ENCODE measurements around the gene TMEM108. TPM values are rescaled to one million over a fixed set of nuclear protein-coding genes. Genes with fewer than 3 reads are reported as not detected.

TMEM108 gene
- polyA plus RNA-seq, 1 of the 3 experiments (the other 2 are of a cell fraction): 8.6 TPM

DNA sequence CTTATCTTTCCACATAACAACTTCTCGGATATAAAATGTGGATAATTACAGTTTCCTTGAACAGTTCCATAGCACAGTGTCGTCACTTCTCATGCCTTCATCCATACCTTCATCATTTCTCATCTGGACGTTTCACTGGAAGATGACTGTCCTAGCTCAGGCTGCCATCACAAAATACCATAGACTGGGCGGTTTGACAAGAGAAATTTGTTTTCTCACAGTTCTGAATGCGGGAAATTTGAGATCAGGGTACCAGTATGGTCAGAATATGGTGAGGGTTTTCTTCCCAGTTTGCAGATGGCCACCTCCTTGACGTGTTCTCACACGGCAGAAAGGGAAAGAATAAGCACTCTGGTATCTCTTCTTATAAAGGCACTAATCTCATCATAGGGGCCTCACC lies 42.8 kb downstream of the TMEM108 start:
- Histone ChIP-seq H3K36me3 (replicated peaks in 1 of 2; ENCODE audit: control insufficient read depth in 1 of 2, insufficient read depth in 2 of 2, low read length in 1 of 2) (no peaks in the 10 kb centered on the region), H3K4me3 (ENCODE audit: low read depth in 2 of 2, low read length in 1 of 2) (no peak overlapping the region), H3K9ac (no peak overlapping the region), H3K4me2 (no peak overlapping the region), H3K27me3 (ENCODE audit: insufficient read depth) (no peaks in the 10 kb centered on the region), H3K4me1 (ENCODE audit: control insufficient read depth in 1 of 2, insufficient read depth in 2 of 2, low read depth in 1 of 2, low read length in 1 of 2) (peaks cover 0 to 8% of the 10 kb centered on the region in 2 experiments; a peak in 2 of 4 replicates), H3K79me2 (ENCODE audit: insufficient read depth) (no peaks in the 10 kb centered on the region), H3F3A (replicated peaks; ENCODE audit: insufficient read depth) (no peaks in the 10 kb centered on the region), H3K9me2 (no peaks in the 10 kb centered on the region), H2AFZ (ENCODE audit: low read depth) (no peak overlapping the region), H3K27ac (ENCODE audit: low read depth in 2 of 2, low read length in 1 of 2) (no peak overlapping the region), H4K20me1 (ENCODE audit: insufficient read depth) (no peaks in the 10 kb centered on the region), H3K9me3 (no peaks in the 10 kb centered on the region)
- ChIA-PET CTCF (no interaction called here), POLR2A (no interaction called here)
- no peak for TF ChIP-seq NRF1 (IDR thresholded peaks at IDR 0.05; ENCODE audit: low read depth, low read length)
- TF ChIP-seq, protein P1, sequence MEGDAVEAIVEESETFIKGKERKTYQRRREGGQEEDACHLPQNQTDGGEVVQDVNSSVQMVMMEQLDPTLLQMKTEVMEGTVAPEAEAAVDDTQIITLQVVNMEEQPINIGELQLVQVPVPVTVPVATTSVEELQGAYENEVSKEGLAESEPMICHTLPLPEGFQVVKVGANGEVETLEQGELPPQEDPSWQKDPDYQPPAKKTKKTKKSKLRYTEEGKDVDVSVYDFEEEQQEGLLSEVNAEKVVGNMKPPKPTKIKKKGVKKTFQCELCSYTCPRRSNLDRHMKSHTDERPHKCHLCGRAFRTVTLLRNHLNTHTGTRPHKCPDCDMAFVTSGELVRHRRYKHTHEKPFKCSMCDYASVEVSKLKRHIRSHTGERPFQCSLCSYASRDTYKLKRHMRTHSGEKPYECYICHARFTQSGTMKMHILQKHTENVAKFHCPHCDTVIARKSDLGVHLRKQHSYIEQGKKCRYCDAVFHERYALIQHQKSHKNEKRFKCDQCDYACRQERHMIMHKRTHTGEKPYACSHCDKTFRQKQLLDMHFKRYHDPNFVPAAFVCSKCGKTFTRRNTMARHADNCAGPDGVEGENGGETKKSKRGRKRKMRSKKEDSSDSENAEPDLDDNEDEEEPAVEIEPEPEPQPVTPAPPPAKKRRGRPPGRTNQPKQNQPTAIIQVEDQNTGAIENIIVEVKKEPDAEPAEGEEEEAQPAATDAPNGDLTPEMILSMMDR (IDR thresholded peaks at IDR 0.05): no peak
- no peak for TF ChIP-seq MXI1 (IDR thresholded peaks at IDR 0.05; ENCODE audit: low read depth, low read length)
- TF ChIP-seq, protein P2, sequence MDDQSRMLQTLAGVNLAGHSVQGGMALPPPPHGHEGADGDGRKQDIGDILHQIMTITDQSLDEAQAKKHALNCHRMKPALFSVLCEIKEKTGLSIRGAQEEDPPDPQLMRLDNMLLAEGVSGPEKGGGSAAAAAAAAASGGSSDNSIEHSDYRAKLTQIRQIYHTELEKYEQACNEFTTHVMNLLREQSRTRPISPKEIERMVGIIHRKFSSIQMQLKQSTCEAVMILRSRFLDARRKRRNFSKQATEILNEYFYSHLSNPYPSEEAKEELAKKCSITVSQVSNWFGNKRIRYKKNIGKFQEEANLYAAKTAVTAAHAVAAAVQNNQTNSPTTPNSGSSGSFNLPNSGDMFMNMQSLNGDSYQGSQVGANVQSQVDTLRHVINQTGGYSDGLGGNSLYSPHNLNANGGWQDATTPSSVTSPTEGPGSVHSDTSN (IDR thresholded peaks at IDR 0.05): no peak
- TF ChIP-seq, protein P3, sequence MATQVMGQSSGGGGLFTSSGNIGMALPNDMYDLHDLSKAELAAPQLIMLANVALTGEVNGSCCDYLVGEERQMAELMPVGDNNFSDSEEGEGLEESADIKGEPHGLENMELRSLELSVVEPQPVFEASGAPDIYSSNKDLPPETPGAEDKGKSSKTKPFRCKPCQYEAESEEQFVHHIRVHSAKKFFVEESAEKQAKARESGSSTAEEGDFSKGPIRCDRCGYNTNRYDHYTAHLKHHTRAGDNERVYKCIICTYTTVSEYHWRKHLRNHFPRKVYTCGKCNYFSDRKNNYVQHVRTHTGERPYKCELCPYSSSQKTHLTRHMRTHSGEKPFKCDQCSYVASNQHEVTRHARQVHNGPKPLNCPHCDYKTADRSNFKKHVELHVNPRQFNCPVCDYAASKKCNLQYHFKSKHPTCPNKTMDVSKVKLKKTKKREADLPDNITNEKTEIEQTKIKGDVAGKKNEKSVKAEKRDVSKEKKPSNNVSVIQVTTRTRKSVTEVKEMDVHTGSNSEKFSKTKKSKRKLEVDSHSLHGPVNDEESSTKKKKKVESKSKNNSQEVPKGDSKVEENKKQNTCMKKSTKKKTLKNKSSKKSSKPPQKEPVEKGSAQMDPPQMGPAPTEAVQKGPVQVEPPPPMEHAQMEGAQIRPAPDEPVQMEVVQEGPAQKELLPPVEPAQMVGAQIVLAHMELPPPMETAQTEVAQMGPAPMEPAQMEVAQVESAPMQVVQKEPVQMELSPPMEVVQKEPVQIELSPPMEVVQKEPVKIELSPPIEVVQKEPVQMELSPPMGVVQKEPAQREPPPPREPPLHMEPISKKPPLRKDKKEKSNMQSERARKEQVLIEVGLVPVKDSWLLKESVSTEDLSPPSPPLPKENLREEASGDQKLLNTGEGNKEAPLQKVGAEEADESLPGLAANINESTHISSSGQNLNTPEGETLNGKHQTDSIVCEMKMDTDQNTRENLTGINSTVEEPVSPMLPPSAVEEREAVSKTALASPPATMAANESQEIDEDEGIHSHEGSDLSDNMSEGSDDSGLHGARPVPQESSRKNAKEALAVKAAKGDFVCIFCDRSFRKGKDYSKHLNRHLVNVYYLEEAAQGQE (IDR thresholded peaks at IDR 0.05; ENCODE audit: low read depth, low read length): no peak
- no peak for TF ChIP-seq RAD21 (IDR thresholded peaks at IDR 0.05; ENCODE audit: low read length)
- no peak for TF ChIP-seq JUND (IDR thresholded peaks at IDR 0.05)
- no peak for TF ChIP-seq MEF2A (IDR thresholded peaks at IDR 0.05; ENCODE audit: borderline replicate concordance, low read depth)
- no peak for TF ChIP-seq TEAD4 (IDR thresholded peaks at IDR 0.05; ENCODE audit: borderline replicate concordance, insufficient read depth)
- TF ChIP-seq FOSL2 (IDR thresholded peaks at IDR 0.05; ENCODE audit: borderline replicate concordance, low read depth): no peak
- TF ChIP-seq, protein P4, sequence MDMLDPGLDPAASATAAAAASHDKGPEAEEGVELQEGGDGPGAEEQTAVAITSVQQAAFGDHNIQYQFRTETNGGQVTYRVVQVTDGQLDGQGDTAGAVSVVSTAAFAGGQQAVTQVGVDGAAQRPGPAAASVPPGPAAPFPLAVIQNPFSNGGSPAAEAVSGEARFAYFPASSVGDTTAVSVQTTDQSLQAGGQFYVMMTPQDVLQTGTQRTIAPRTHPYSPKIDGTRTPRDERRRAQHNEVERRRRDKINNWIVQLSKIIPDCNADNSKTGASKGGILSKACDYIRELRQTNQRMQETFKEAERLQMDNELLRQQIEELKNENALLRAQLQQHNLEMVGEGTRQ (IDR thresholded peaks at IDR 0.05; ENCODE audit: borderline replicate concordance, low read depth, low read length): no peak
- DNase-seq: no peak
- 70% methylated on average over 7 of the region's 7 CpGs for WGBS (ENCODE audit: low lambda C conversion rate)

Data from SK-N-SH (cell line).